NK-92 treated with Interleukin-12 subunit alpha and Interleukin-12 subunit beta, amount 100 ng/mL, for 24 hours (cell line): Measurements from ENCODE around the gene WDR1.

Experiments
- DNase-seq: peaks from one replicate; lab custom pipeline; 2025; lab: John Stamatoyannopoulos, UW

The WDR1 gene

GRCh38 chr4:10116569-10117358, at the start of gene WDR1:
Gene WDR1, minus strand, starts transcription at chr4:10116799. Its CDS starts 133 bp downstream, at chr4:10116666.
- DNase-seq, result peak; percentile 89

- DNase-seq, result no peak
Measured at GRCh38 chr4:10164877-10165283, 48.3 kb upstream of the WDR1 start.

GRCh38 chr4:10163296-10163695, 46.7 kb upstream of the WDR1 start:
- DNase-seq, result no peak

GRCh38 chr4:10162341-10163000, 45.9 kb upstream of the WDR1 start:
- no peak for DNase-seq

- no peak for DNase-seq
Measured at GRCh38 chr4:10161840-10162239, 45.2 kb upstream of the WDR1 start.

- no peak for DNase-seq
Measured at GRCh38 chr4:10161146-10161545, 44.5 kb upstream of the WDR1 start.

GRCh38 chr4:10160281-10160856, 43.8 kb upstream of the WDR1 start:
- no peak for DNase-seq

- DNase-seq, result no peak
Measured at GRCh38 chr4:10159671-10160070, 43.1 kb upstream of the WDR1 start.

- no peak for DNase-seq
Measured at GRCh38 chr4:10158333-10158942, 41.8 kb upstream of the WDR1 start.

- no peak for DNase-seq
Measured at GRCh38 chr4:10157478-10158332, 41.1 kb upstream of the WDR1 start.

GRCh38 chr4:10154241-10154640, 37.6 kb upstream of the WDR1 start:
- no peak for DNase-seq

GRCh38 chr4:10153161-10153560, 36.6 kb upstream of the WDR1 start:
- no peak for DNase-seq

GRCh38 chr4:10151182-10151581, 34.6 kb upstream of the WDR1 start:
- no peak for DNase-seq

- DNase-seq, result no peak
Measured at GRCh38 chr4:10144966-10145365, 28.4 kb upstream of the WDR1 start.

- DNase-seq, result no peak
Measured at GRCh38 chr4:10144479-10144878, 27.9 kb upstream of the WDR1 start.

- no peak for DNase-seq
Measured at GRCh38 chr4:10143171-10143570, 26.6 kb upstream of the WDR1 start.

- no peak for DNase-seq
Measured at GRCh38 chr4:10140866-10141759, 24.5 kb upstream of the WDR1 start.

- no peak for DNase-seq
Measured at GRCh38 chr4:10139518-10139917, 22.9 kb upstream of the WDR1 start.

- DNase-seq, result no peak
Measured at GRCh38 chr4:10135260-10135659, 18.7 kb upstream of the WDR1 start.

GRCh38 chr4:10134141-10134540, 17.5 kb upstream of the WDR1 start:
- no peak for DNase-seq

- no peak for DNase-seq
Measured at GRCh38 chr4:10131202-10131601, 14.6 kb upstream of the WDR1 start.
